ENCODE data around the gene GRID2.

GRID2 gene

GRCh38 chr4:93063325-93063724 is 759.6 kb downstream of the GRID2 start:
- Histone ChIP-seq H2AFZ (ENCODE audit: low read length) (no peak overlapping the region), H2BK5ac (ENCODE audit: low read length) (no peak overlapping the region), H2BK120ac (ENCODE audit: low read depth, low read length) (no peak overlapping the region), H4K91ac (ENCODE audit: low read depth, low read length, poor library complexity) (no peak overlapping the region), H2BK12ac (ENCODE audit: low read length) (no peak overlapping the region), H3K36me3 (replicated peaks in 1 of 2; ENCODE audit: control insufficient read depth in 2 of 2, insufficient read depth in 2 of 2, low read length in 2 of 2) (no peaks in the 10 kb centered on the region), H2BK15ac (ENCODE audit: low read length) (no peak overlapping the region), H3K4me2 (ENCODE audit: insufficient read depth, low read length, poor library complexity, severe bottlenecking) (no peak overlapping the region), H3K4me3 (ENCODE audit: low read length in 2 of 2) (no peak overlapping the region), H3K27ac (replicated peaks; ENCODE audit: low read length) (no peak overlapping the region), H3K18ac (ENCODE audit: low read length) (no peak overlapping the region), H3K27me3 (ENCODE audit: control insufficient read depth in 3 of 3, insufficient read depth in 3 of 3, low read depth in 1 of 3, low read length in 3 of 3) (no peaks in the 10 kb centered on the region), H3K4me1 (ENCODE audit: control insufficient read depth in 2 of 2, insufficient read depth in 1 of 2, low read depth in 1 of 2, low read length in 2 of 2) (no peaks in the 10 kb centered on the region), H4K8ac (ENCODE audit: low read depth, low read length) (no peak overlapping the region), H3K14ac (ENCODE audit: low read length) (no peak overlapping the region), H2AK5ac (ENCODE audit: low read depth, low read length) (no peak overlapping the region), H3K9ac (ENCODE audit: low read depth, low read length, poor library complexity) (no peak overlapping the region), H3K23ac (ENCODE audit: low read depth, low read length, poor library complexity) (no peak overlapping the region), H3K79me1 (ENCODE audit: low read depth, low read length) (no peaks in the 10 kb centered on the region), H3K9me3 (replicated peaks in 1 of 2; ENCODE audit: control insufficient read depth in 2 of 2, insufficient read depth in 1 of 2, low read depth in 1 of 2, low read length in 2 of 2) (no peaks in the 10 kb centered on the region), H3K4ac (ENCODE audit: low read length) (no peak overlapping the region)
- no peak for DNase-seq (ENCODE audit: low spot score)

- no peak overlapping the region for H2BK5ac ChIP-seq (ENCODE audit: low read length)
- H4K91ac ChIP-seq (ENCODE audit: low read depth, low read length, poor library complexity), result no peak overlapping the region
- no peak for DNase-seq (ENCODE audit: low spot score)
- no peak overlapping the region for H4K8ac ChIP-seq (ENCODE audit: low read depth, low read length)
- H3K4me2 ChIP-seq (ENCODE audit: insufficient read depth, low read length, poor library complexity, severe bottlenecking), result no peak overlapping the region
- H3K18ac ChIP-seq (ENCODE audit: low read length), result no peak overlapping the region
- H3K4me1 ChIP-seq (ENCODE audit: control insufficient read depth in 2 of 2, insufficient read depth in 1 of 2, low read depth in 1 of 2, low read length in 2 of 2), result no peaks in the 10 kb centered on the region
- H3K4ac ChIP-seq (ENCODE audit: low read length), result no peak overlapping the region
- no peaks in the 10 kb centered on the region for H3K79me1 ChIP-seq (ENCODE audit: low read depth, low read length)
- H3K9me3 ChIP-seq (replicated peaks in 1 of 2; ENCODE audit: control insufficient read depth in 2 of 2, insufficient read depth in 1 of 2, low read depth in 1 of 2, low read length in 2 of 2), result no peaks in the 10 kb centered on the region
- no peak overlapping the region for H3K9ac ChIP-seq (ENCODE audit: low read depth, low read length, poor library complexity)
- no peak overlapping the region for H2BK120ac ChIP-seq (ENCODE audit: low read depth, low read length)
- H3K36me3 ChIP-seq (replicated peaks in 1 of 2; ENCODE audit: control insufficient read depth in 2 of 2, insufficient read depth in 2 of 2, low read length in 2 of 2), result no peaks in the 10 kb centered on the region
- H2AK5ac ChIP-seq (ENCODE audit: low read depth, low read length), result no peak overlapping the region
- H3K27me3 ChIP-seq (ENCODE audit: control insufficient read depth in 3 of 3, insufficient read depth in 3 of 3, low read depth in 1 of 3, low read length in 3 of 3), result no peaks in the 10 kb centered on the region
- H3K27ac ChIP-seq (replicated peaks; ENCODE audit: low read length), result no peak overlapping the region
- H2AFZ ChIP-seq (ENCODE audit: low read length), result no peak overlapping the region
- no peak overlapping the region for H3K4me3 ChIP-seq (ENCODE audit: low read length in 2 of 2)
- no peak overlapping the region for H2BK15ac ChIP-seq (ENCODE audit: low read length)
- no peak overlapping the region for H2BK12ac ChIP-seq (ENCODE audit: low read length)
- H3K23ac ChIP-seq (ENCODE audit: low read depth, low read length, poor library complexity), result no peak overlapping the region
- WGBS, 2 donors (ENCODE audit: extremely low coverage in 2 of 2, insufficient read length in 2 of 2, insufficient replicate concordance in 1 of 2), result no CpG with 5 or more reads among the region's 2 CpGs
- no peak overlapping the region for H3K14ac ChIP-seq (ENCODE audit: low read length)
Measured at GRCh38 chr4:93065790-93066189, 762.0 kb downstream of the GRID2 start.

- H2BK15ac ChIP-seq (ENCODE audit: low read length), result no peak overlapping the region
- no peak overlapping the region for H2AFZ ChIP-seq (ENCODE audit: low read length)
- no peaks in the 10 kb centered on the region for H3K36me3 ChIP-seq (replicated peaks in 1 of 2; ENCODE audit: control insufficient read depth in 2 of 2, insufficient read depth in 2 of 2, low read length in 2 of 2)
- H4K8ac ChIP-seq (ENCODE audit: low read depth, low read length), result no peak overlapping the region
- no peak overlapping the region for H3K4me3 ChIP-seq (ENCODE audit: low read length in 2 of 2)
- no peak overlapping the region for H3K23ac ChIP-seq (ENCODE audit: low read depth, low read length, poor library complexity)
- H3K9ac ChIP-seq (ENCODE audit: low read depth, low read length, poor library complexity), result no peak overlapping the region
- WGBS, 2 donors (ENCODE audit: extremely low coverage in 2 of 2, insufficient read length in 2 of 2, insufficient replicate concordance in 1 of 2), result no CpG with 5 or more reads among the region's 1 CpG
- H3K4me1 ChIP-seq (ENCODE audit: control insufficient read depth in 2 of 2, insufficient read depth in 1 of 2, low read depth in 1 of 2, low read length in 2 of 2), result no peaks in the 10 kb centered on the region
- no peaks in the 10 kb centered on the region for H3K27me3 ChIP-seq (ENCODE audit: control insufficient read depth in 3 of 3, insufficient read depth in 3 of 3, low read depth in 1 of 3, low read length in 3 of 3)
- no peak overlapping the region for H2BK120ac ChIP-seq (ENCODE audit: low read depth, low read length)
- no peak overlapping the region for H2BK5ac ChIP-seq (ENCODE audit: low read length)
- no peaks in the 10 kb centered on the region for H3K9me3 ChIP-seq (replicated peaks in 1 of 2; ENCODE audit: control insufficient read depth in 2 of 2, insufficient read depth in 1 of 2, low read depth in 1 of 2, low read length in 2 of 2)
- H2AK5ac ChIP-seq (ENCODE audit: low read depth, low read length), result no peak overlapping the region
- H3K18ac ChIP-seq (ENCODE audit: low read length), result no peak overlapping the region
- DNase-seq (ENCODE audit: low spot score), result no peak
- no peak overlapping the region for H4K91ac ChIP-seq (ENCODE audit: low read depth, low read length, poor library complexity)
- H3K4me2 ChIP-seq (ENCODE audit: insufficient read depth, low read length, poor library complexity, severe bottlenecking), result no peak overlapping the region
- H3K4ac ChIP-seq (ENCODE audit: low read length), result no peak overlapping the region
- H3K79me1 ChIP-seq (ENCODE audit: low read depth, low read length), result no peaks in the 10 kb centered on the region
- no peak overlapping the region for H3K27ac ChIP-seq (replicated peaks; ENCODE audit: low read length)
- no peak overlapping the region for H3K14ac ChIP-seq (ENCODE audit: low read length)
- H2BK12ac ChIP-seq (ENCODE audit: low read length), result no peak overlapping the region
Measured at GRCh38 chr4:93066749-93067148, 763.0 kb downstream of the GRID2 start.

- no peak overlapping the region for H2BK15ac ChIP-seq (ENCODE audit: low read length)
- H3K23ac ChIP-seq (ENCODE audit: low read depth, low read length, poor library complexity), result no peak overlapping the region
- DNase-seq (ENCODE audit: low spot score), result no peak
- H2AK5ac ChIP-seq (ENCODE audit: low read depth, low read length), result no peak overlapping the region
- no peaks in the 10 kb centered on the region for H3K9me3 ChIP-seq (replicated peaks in 1 of 2; ENCODE audit: control insufficient read depth in 2 of 2, insufficient read depth in 1 of 2, low read depth in 1 of 2, low read length in 2 of 2)
- H2BK120ac ChIP-seq (ENCODE audit: low read depth, low read length), result no peak overlapping the region
- no peak overlapping the region for H3K18ac ChIP-seq (ENCODE audit: low read length)
- H3K36me3 ChIP-seq (replicated peaks in 1 of 2; ENCODE audit: control insufficient read depth in 2 of 2, insufficient read depth in 2 of 2, low read length in 2 of 2), result no peaks in the 10 kb centered on the region
- H3K4me3 ChIP-seq (ENCODE audit: low read length in 2 of 2), result no peak overlapping the region
- H3K79me1 ChIP-seq (ENCODE audit: low read depth, low read length), result no peaks in the 10 kb centered on the region
- H2BK5ac ChIP-seq (ENCODE audit: low read length), result no peak overlapping the region
- no peak overlapping the region for H3K14ac ChIP-seq (ENCODE audit: low read length)
- no peaks in the 10 kb centered on the region for H3K27me3 ChIP-seq (ENCODE audit: control insufficient read depth in 3 of 3, insufficient read depth in 3 of 3, low read depth in 1 of 3, low read length in 3 of 3)
- no peak overlapping the region for H3K4ac ChIP-seq (ENCODE audit: low read length)
- no peak overlapping the region for H3K9ac ChIP-seq (ENCODE audit: low read depth, low read length, poor library complexity)
- H3K4me2 ChIP-seq (ENCODE audit: insufficient read depth, low read length, poor library complexity, severe bottlenecking), result no peak overlapping the region
- H2AFZ ChIP-seq (ENCODE audit: low read length), result peak overlapping the region; percentile 35
- H4K8ac ChIP-seq (ENCODE audit: low read depth, low read length), result no peak overlapping the region
- H4K91ac ChIP-seq (ENCODE audit: low read depth, low read length, poor library complexity), result no peak overlapping the region
- H3K27ac ChIP-seq (replicated peaks; ENCODE audit: low read length), result no peak overlapping the region
- H2BK12ac ChIP-seq (ENCODE audit: low read length), result no peak overlapping the region
- no peaks in the 10 kb centered on the region for H3K4me1 ChIP-seq (ENCODE audit: control insufficient read depth in 2 of 2, insufficient read depth in 1 of 2, low read depth in 1 of 2, low read length in 2 of 2)
Measured at GRCh38 chr4:93072292-93072691, 768.5 kb downstream of the GRID2 start.

Data from neuronal stem cell (in vitro differentiated cells).